GM21423 (cell line): ENCODE measurements around the gene PSMD1.

Source experiments
- ATAC-seq: cut with Tn5 transposase; IDR thresholded peaks from one replicate; pipeline ENCODE4 v1.9.1; 2021; ENCODE audit warnings: mild to moderate bottlenecking, moderate library complexity; ENCODE audit not compliant: unreplicated experiment

PSMD1 gene

GRCh38 chr2:231199219-231199618 lies 142.6 kb downstream of the PSMD1 start:
- ATAC-seq = no peak

- ATAC-seq = no peak
Observed at GRCh38 chr2:231200805-231201474, 144.3 kb downstream of the PSMD1 start.

- no peak for ATAC-seq
Observed at GRCh38 chr2:231201475-231201814, 144.8 kb downstream of the PSMD1 start.

- ATAC-seq = no peak
Observed at GRCh38 chr2:231203087-231203486, 146.4 kb downstream of the PSMD1 start.

DNA sequence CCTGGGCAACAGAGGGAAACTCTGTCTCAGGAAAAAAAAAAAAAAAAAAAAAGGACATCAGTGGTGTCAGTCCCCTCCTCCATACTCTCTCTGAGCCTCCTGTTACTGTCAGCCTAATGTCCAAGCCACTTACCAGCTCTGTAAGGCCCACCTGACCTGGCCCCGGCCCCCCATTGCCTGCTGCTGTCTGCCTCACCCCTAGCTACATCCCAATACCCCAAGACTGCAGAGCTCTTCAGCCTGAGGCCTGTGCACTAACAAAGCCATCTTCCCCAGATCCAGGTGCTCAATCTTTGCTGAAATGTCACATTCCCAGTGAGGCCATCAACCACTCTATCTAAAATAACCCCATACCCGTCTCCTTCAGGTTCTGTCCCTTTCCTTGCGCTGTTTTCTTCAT lies 147.5 kb downstream of the PSMD1 start:
- no peak for ATAC-seq

GRCh38 chr2:231204581-231204980 lies 147.9 kb downstream of the PSMD1 start:
- ATAC-seq = no peak

DNA sequence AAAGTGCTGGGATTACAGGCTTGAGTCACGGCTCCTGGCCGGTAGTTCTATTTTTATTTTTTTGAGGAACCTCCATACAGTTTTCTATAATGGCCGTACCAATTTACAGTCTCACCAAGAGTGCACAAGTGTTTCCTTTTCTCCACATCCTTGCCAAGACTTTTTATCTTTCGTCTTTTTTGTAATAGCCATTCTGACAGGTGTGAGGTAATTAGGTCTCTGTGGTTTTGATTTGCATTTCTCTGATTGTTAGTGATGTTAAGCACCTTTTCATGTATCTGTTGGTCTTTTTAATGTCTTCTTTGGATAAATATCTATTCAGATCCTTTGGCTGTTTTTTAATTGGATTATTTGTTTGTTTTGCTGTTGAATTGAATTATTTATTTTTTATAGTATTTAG lies 151.1 kb downstream of the PSMD1 start:
- no peak for ATAC-seq

GRCh38 chr2:231210782-231211181 lies 154.1 kb downstream of the PSMD1 start:
- ATAC-seq = no peak

DNA sequence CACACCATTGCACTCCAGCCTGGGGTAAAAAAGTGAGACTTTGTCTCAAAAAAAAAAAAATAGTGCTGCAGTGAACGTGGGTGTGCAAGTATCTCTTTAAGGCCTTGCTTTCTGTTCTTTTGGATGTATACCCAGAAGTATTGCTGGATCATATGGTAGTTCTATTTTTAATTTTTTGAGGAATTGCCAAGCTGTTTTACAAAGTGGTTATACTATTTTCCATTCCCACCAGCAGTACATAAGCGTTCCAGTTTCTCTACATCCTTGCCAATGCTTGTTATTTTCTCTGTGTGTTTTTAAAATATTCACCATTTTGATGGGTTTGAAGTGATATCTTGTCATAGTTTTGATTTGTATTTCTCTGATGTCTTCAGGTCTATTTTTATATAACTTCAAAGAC lies 154.8 kb downstream of the PSMD1 start:
- ATAC-seq = no peak

- no peak for ATAC-seq
Observed at GRCh38 chr2:231212329-231212845, 155.7 kb downstream of the PSMD1 start.

DNA sequence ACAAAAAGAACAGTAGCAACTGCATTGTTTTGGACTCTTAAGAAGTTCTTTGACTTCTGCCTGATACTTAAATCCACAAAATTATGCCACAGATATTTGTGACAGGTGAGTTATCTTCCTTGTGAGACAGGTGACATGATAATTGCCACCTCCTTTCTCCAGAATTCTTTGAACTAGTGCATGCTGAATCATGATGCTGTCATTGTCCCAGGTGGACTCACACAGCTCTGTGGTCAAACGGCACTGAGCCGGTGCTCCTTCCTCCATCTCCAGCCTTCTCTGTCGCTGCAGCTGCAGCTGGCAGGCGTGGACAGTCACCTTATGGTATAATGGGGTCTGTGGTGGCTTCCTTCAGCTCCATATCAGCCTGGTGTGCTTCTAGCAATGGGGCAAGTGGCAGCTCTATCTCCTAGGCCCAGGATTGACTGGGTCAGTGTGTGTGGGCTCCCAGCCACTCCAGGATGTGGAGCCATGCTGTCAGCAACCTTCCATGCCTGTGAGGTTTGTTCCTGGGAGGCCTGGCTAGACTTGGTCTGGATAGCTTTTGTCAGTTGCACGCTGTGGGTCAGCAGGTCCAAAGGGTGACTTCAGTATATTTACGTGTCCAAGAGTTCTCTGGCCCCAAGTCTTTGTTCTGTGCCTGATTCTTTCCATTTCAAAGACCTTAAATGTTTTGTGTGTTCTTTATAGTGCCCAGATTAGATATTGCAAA lies 157.4 kb downstream of the PSMD1 start:
- ATAC-seq = no peak

GRCh38 chr2:231218366-231218765 lies 161.7 kb downstream of the PSMD1 start:
- ATAC-seq = no peak

GRCh38 chr2:231219289-231219688 lies 162.6 kb downstream of the PSMD1 start:
- ATAC-seq = no peak

DNA sequence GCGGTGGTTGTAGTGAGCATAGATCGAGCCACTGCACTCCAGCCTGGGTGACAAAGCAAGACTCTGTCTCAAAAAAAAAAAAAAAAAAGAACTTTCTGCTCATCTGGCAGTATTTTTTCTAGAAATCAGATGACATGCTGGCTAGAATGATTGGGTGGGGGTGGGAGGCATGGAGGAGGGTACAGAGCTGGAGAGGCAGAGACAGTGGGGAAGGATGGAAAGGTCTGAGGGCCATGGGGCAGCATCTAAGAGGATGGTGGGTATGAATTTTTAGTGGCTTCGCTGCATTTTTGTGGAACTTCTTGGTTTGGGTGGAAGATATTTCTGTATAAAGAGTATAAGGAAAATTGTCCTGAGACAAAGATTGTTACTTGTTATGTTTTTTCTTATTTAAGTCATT lies 165.1 kb downstream of the PSMD1 start:
- no peak for ATAC-seq
